Loucy (cell line): ENCODE data around the gene SAAL1.

ENCODE experiments used
- H2AFZ ChIP-seq: fragments of 200-600 bp; sonication (generic); 2 replicates; pipeline ENCODE4 v1.6.0; 2016; ENCODE audit warnings: antibody characterized with exemption, mild to moderate bottlenecking, low read length, moderate library complexity
- H3F3A ChIP-seq: fragments of 200-600 bp; 2 replicates; pipeline ENCODE4 v1.6.0; 2016; ENCODE audit warnings: antibody characterized with exemption, low read depth, mild to moderate bottlenecking
- H3K27me3 ChIP-seq: fragments of 200-600 bp; sonication (generic); 2 replicates; pipeline ENCODE4 v1.6.1; 2014; ENCODE audit warnings: low read length, mild to moderate bottlenecking; ENCODE audit not compliant: insufficient read depth, poor library complexity, severe bottlenecking
- H3K36me3 ChIP-seq: fragments of 200-600 bp; sonication (generic); 2 replicates; pipeline ENCODE4 v1.6.1; 2016; ENCODE audit warnings: low read length; ENCODE audit not compliant: insufficient read depth
- H3K4me1 ChIP-seq: fragments of 200-600 bp; sonication (generic); 2 replicates; pipeline ENCODE4 v1.5.1; 2014; ENCODE audit warnings: low read length, mild to moderate bottlenecking; ENCODE audit not compliant: insufficient read depth, poor library complexity, severe bottlenecking
- H3K4me2 ChIP-seq: fragments of 200-600 bp; sonication (generic); 2 replicates; pipeline ENCODE4 v1.6.0; 2014; ENCODE audit warnings: antibody characterized with exemption, low read length, low read depth, mild to moderate bottlenecking; ENCODE audit not compliant: poor library complexity, severe bottlenecking
- H3K4me3 ChIP-seq: fragments of 200-600 bp; sonication (generic); 2 replicates; pipeline ENCODE4 v1.5.1; 2014; ENCODE audit warnings: low read length, mild to moderate bottlenecking, mixed read lengths; ENCODE audit not compliant: poor library complexity, severe bottlenecking
- H3K79me2 ChIP-seq: fragments of 200-600 bp; sonication (generic); 2 replicates; pipeline ENCODE4 v1.6.1; 2014; ENCODE audit warnings: low read length; ENCODE audit not compliant: insufficient read depth
- H3K9ac ChIP-seq: fragments of 200-600 bp; sonication (generic); 2 replicates; pipeline ENCODE4 v1.6.0; 2014; ENCODE audit warnings: mild to moderate bottlenecking, low read depth, low read length, moderate library complexity; ENCODE audit not compliant: poor library complexity, severe bottlenecking
- H3K9me2 ChIP-seq: fragments of 200-600 bp; sonication (generic); replicated peaks from 2 replicates; pipeline ENCODE4 v1.6.1; 2016; ENCODE audit warnings: low read depth, low read length, mixed read lengths
- H3K9me3 ChIP-seq: fragments of 200-600 bp; sonication (generic); 2 replicates; pipeline ENCODE4 v1.6.1; 2014; ENCODE audit warnings: mild to moderate bottlenecking, antibody characterized with exemption, low read length, low read depth; ENCODE audit not compliant: insufficient read depth
- H4K20me1 ChIP-seq: fragments of 200-600 bp; sonication (generic); 2 replicates; pipeline ENCODE4 v1.6.0; 2014; ENCODE audit warnings: antibody characterized with exemption, low read length, mild to moderate bottlenecking; ENCODE audit not compliant: insufficient read depth, poor library complexity, severe bottlenecking
- CTCF ChIP-seq: fragments of 200-600 bp; sonication (generic); conservative IDR thresholded peaks from 2 replicates; pipeline ENCODE4 v1.5.1; 2014; ENCODE audit warnings: mild to moderate bottlenecking, antibody characterized with exemption, low read length
- EZH2phosphoT487 ChIP-seq: fragments of 200-600 bp; IDR thresholded peaks from 2 replicates; pipeline ENCODE4 v1.6.1; 2018; ENCODE audit warnings: antibody characterized with exemption, mild to moderate bottlenecking, moderate library complexity, borderline replicate concordance

The SAAL1 gene

DNA sequence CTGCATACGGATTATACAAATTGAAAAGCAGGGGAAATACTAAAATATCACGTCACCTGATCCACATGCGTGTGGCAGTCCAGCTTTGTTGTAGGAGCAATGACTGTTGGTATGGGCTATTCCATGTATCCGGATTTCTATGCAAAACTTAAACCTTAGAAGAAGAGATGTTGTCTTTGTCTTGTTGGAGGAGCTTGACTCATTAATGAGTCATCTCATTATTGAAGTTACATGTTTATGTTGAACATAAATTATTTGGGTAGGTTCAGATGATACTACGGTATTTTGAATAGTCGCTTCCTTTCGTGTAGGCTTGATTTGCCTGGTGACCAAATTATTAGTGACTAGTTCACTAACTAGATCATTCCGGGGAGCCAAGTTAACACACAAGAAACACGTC is 806 bp upstream of the SAAL1 start:
- Histone ChIP-seq H3K4me2 (no peak overlapping the region), H3K36me3 (peaks cover 7% of the 10 kb centered on the region; the same call in 1 of the 2 replicates), H3K9ac (no peak overlapping the region), H3K4me1 (peaks cover 8% of the 10 kb centered on the region), H3K79me2 (peaks cover 41% of the 10 kb centered on the region), H3K4me3 (no peak overlapping the region), H3K27me3 (no peaks in the 10 kb centered on the region), H3F3A (no peaks in the 10 kb centered on the region), H3K9me2 (no peaks in the 10 kb centered on the region), H4K20me1 (peaks cover 5% of the 10 kb centered on the region), H2AFZ (peak overlapping the region; percentile 93; the same call in 1 of the 2 replicates), H3K9me3 (no peaks in the 10 kb centered on the region)
- TF ChIP-seq CTCF: no peak
- TF ChIP-seq EZH2phosphoT487: no peak

GRCh38 chr11:18105086-18105801 is 638 bp downstream of the SAAL1 start:
- peak overlapping the region; percentile 96 for H3K9ac ChIP-seq
- no peaks in the 10 kb centered on the region for H3F3A ChIP-seq
- TF ChIP-seq CTCF (no peak), EZH2phosphoT487 (no peak)
- H3K79me2 ChIP-seq: peaks cover 56% of the 10 kb centered on the region
- peaks cover 8% of the 10 kb centered on the region for H3K4me1 ChIP-seq
- peak overlapping the region; percentile 96 for H3K4me3 ChIP-seq
- peaks cover 13% of the 10 kb centered on the region; the same call in 1 of the 2 replicates for H3K36me3 ChIP-seq
- peak overlapping the region; percentile 93 for H2AFZ ChIP-seq
- H4K20me1 ChIP-seq: peaks cover 14% of the 10 kb centered on the region
- H3K4me2 ChIP-seq: peak overlapping the region; percentile 78
- H3K9me3 ChIP-seq: no peaks in the 10 kb centered on the region
- H3K27me3 ChIP-seq: no peaks in the 10 kb centered on the region
- H3K9me2 ChIP-seq: no peaks in the 10 kb centered on the region

GRCh38 chr11:18100926-18101656 is 4.8 kb downstream of the SAAL1 start:
- TF ChIP-seq CTCF (no peak), EZH2phosphoT487 (no peak)
- Histone ChIP-seq H3K4me2 (peak overlapping the region; percentile 30), H3K4me1 (peaks cover 13% of the 10 kb centered on the region), H2AFZ (no peak overlapping the region), H3K36me3 (peaks cover 27% of the 10 kb centered on the region; the same call in 1 of the 2 replicates), H3K9ac (no peak overlapping the region), H3K4me3 (peak overlapping the region; percentile 26), H3K9me3 (no peaks in the 10 kb centered on the region), H3K79me2 (peaks cover 83% of the 10 kb centered on the region), H3K9me2 (no peaks in the 10 kb centered on the region), H3F3A (no peaks in the 10 kb centered on the region), H4K20me1 (peaks cover 28% of the 10 kb centered on the region), H3K27me3 (no peaks in the 10 kb centered on the region)
